Measurements from ENCODE around the gene ACTR2. TPM values are rescaled to one million over a fixed set of nuclear protein-coding genes. Genes with fewer than 3 reads are reported as not detected.

The ACTR2 gene
- total RNA-seq, 1 experiment from 2014 or later, result 347 TPM

DNA sequence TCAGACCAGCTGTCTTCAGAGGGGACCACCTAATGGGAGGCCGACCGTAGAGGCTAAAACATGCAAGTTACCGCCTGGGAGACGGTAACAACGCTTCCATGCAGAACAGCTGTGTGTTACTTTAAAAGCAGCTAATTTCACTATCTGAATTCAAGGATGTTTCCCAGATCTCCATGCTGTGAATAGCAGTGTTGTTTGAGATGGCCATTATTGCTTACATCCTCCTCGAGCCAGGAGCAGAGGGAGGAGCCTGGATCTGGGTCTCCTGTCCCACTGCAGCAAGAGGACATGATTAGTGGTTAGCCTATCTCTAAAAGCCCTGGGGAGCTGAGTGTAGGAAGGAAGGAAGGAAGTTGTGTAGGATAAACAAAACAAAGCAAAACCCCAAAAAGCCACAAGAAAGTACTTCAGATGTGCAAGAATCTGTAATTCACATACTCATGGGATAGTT is 50.9 kb downstream of the ACTR2 start:
- DNase-seq (ENCODE audit: low read depth, low spot score) (no peak), ATAC-seq (peak; percentile 39)
- intact Hi-C loops (cut with micrococcal nuclease; ENCODE audit: unreplicated experiment), result no loop called here
- Histone ChIP-seq H3K4me3 (ENCODE audit: low read depth in 2 of 2, low read length in 2 of 2) (no peak overlapping the region), H3K36me3 (ENCODE audit: control insufficient read depth, insufficient read depth, low read length) (no peaks in the 10 kb centered on the region), H3K9me3 (ENCODE audit: control insufficient read depth, insufficient read depth, low read depth, low read length) (no peaks in the 10 kb centered on the region), H3K27me3 (ENCODE audit: control insufficient read depth, insufficient read depth, low read length) (no peaks in the 10 kb centered on the region), H3K4me1 (ENCODE audit: control insufficient read depth, insufficient read depth, low read length) (peaks cover 8% of the 10 kb centered on the region; the same call in 1 of the 2 replicates), H3K27ac (ENCODE audit: low read length) (no peak overlapping the region)
- no TSS peak for BruUV-seq (replicated peaks)
- POLR2A ChIA-PET, result no interaction called here
- TF ChIP-seq POLR2AphosphoS5 (IDR thresholded peaks at IDR 0.05; ENCODE audit: low read depth, low read length), result peak; percentile 20
- TF ChIP-seq TCF7L2 (IDR thresholded peaks at IDR 0.05; ENCODE audit: low read depth, low read length), result no peak
- in situ Hi-C loops (cut with HindIII; ENCODE audit: low pct_unique_long_range_greater_than_20kb, low sequenced_read_pairs), result no loop called here
- CTCF ChIA-PET, result interaction anchor here (0.6 kb wide), 1 partner anchor 414 kb away, joined by 3 read pairs; no protein-coding TSS in a partner anchor

DNA sequence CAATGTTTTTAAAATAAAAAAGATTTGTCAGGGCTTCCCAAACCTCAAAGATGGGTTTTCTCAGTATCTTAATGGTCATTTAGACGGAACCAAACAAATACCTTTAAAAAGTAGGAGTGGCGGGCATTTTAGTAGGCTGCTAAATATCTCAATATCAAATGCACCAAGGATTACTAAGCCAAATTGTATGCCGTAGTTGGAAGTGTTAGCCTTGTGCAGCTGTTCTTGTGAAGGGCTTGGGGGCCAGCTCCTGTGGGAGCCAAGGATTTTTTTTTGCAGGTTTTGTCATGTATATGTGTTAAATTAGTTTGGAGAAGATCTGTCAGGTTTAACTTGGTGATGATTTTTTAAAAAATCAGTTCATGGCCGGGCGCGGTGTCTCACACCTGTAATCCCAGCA is 52.1 kb downstream of the ACTR2 start:
- CTCF ChIA-PET, result no interaction called here
- Histone ChIP-seq H3K9me3 (ENCODE audit: control insufficient read depth, insufficient read depth, low read depth, low read length) (no peaks in the 10 kb centered on the region), H3K4me3 (ENCODE audit: low read depth in 2 of 2, low read length in 2 of 2) (no peak overlapping the region), H3K36me3 (ENCODE audit: control insufficient read depth, insufficient read depth, low read length) (no peaks in the 10 kb centered on the region), H3K4me1 (ENCODE audit: control insufficient read depth, insufficient read depth, low read length) (peaks cover 8% of the 10 kb centered on the region; the same call in 1 of the 2 replicates), H3K27me3 (ENCODE audit: control insufficient read depth, insufficient read depth, low read length) (no peaks in the 10 kb centered on the region), H3K27ac (ENCODE audit: low read length) (no peak overlapping the region)
- intact Hi-C loops (cut with micrococcal nuclease; ENCODE audit: unreplicated experiment), result no loop called here
- POLR2A ChIA-PET, result interaction anchor here (0.6 kb wide), 1 partner anchor 121 kb away, joined by 4 read pairs; no protein-coding TSS in a partner anchor
- no TSS peak for BruUV-seq (replicated peaks)
- ATAC-seq (no peak), DNase-seq (ENCODE audit: low read depth, low spot score) (no peak)
- in situ Hi-C loops (cut with HindIII; ENCODE audit: low pct_unique_long_range_greater_than_20kb, low sequenced_read_pairs), result no loop called here
- no peak for TF ChIP-seq TCF7L2 (IDR thresholded peaks at IDR 0.05; ENCODE audit: low read depth, low read length)
- TF ChIP-seq, protein P1, sequence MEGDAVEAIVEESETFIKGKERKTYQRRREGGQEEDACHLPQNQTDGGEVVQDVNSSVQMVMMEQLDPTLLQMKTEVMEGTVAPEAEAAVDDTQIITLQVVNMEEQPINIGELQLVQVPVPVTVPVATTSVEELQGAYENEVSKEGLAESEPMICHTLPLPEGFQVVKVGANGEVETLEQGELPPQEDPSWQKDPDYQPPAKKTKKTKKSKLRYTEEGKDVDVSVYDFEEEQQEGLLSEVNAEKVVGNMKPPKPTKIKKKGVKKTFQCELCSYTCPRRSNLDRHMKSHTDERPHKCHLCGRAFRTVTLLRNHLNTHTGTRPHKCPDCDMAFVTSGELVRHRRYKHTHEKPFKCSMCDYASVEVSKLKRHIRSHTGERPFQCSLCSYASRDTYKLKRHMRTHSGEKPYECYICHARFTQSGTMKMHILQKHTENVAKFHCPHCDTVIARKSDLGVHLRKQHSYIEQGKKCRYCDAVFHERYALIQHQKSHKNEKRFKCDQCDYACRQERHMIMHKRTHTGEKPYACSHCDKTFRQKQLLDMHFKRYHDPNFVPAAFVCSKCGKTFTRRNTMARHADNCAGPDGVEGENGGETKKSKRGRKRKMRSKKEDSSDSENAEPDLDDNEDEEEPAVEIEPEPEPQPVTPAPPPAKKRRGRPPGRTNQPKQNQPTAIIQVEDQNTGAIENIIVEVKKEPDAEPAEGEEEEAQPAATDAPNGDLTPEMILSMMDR (IDR thresholded peaks at IDR 0.05), result no peak
- TF ChIP-seq SIN3A (IDR thresholded peaks at IDR 0.05; ENCODE audit: borderline replicate concordance, insufficient read depth, low read depth, low read length), result no peak
- TF ChIP-seq, protein P2, sequence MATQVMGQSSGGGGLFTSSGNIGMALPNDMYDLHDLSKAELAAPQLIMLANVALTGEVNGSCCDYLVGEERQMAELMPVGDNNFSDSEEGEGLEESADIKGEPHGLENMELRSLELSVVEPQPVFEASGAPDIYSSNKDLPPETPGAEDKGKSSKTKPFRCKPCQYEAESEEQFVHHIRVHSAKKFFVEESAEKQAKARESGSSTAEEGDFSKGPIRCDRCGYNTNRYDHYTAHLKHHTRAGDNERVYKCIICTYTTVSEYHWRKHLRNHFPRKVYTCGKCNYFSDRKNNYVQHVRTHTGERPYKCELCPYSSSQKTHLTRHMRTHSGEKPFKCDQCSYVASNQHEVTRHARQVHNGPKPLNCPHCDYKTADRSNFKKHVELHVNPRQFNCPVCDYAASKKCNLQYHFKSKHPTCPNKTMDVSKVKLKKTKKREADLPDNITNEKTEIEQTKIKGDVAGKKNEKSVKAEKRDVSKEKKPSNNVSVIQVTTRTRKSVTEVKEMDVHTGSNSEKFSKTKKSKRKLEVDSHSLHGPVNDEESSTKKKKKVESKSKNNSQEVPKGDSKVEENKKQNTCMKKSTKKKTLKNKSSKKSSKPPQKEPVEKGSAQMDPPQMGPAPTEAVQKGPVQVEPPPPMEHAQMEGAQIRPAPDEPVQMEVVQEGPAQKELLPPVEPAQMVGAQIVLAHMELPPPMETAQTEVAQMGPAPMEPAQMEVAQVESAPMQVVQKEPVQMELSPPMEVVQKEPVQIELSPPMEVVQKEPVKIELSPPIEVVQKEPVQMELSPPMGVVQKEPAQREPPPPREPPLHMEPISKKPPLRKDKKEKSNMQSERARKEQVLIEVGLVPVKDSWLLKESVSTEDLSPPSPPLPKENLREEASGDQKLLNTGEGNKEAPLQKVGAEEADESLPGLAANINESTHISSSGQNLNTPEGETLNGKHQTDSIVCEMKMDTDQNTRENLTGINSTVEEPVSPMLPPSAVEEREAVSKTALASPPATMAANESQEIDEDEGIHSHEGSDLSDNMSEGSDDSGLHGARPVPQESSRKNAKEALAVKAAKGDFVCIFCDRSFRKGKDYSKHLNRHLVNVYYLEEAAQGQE (IDR thresholded peaks at IDR 0.05; ENCODE audit: insufficient read depth in 1 of 2, low read depth in 2 of 2, low read length in 1 of 2), result no peak
- no peak for TF ChIP-seq POLR2AphosphoS5 (IDR thresholded peaks at IDR 0.05; ENCODE audit: low read depth, low read length)

DNA sequence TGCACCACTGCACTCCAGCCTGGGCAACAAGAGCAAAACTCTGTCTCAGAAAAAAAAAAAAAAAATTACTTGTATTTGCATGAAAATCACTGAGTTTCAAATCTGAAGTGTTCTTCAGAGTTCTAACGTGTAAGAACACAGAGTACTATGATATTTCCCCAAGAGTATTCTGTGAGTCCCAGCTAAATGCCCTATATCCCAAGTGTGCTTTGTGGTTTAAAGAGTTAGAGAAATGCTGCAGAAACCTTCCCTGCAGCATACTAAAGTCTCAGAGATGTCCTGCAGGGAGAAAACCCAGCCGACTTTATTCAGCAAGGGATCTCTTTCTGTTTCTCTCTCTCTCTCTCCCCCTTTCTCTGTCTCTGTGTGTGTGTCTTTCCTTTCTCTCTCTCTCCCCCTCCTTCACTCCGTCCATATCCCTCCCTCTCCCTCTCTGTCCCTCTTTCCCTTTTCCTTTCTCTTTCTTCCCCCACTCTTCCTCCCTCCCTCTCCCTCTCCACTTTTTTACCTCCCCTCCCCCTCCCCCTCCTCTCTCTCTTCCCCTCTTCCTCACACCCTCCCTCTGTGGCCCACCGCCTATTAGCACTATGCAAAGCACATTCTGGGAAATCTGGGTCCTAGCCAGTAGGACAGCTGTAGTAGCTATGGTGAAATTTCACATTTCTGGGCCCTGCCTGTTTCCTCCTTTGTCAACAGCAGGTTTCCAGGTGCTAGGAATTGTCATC is 54.2 kb downstream of the ACTR2 start:
- Histone ChIP-seq H3K4me3 (ENCODE audit: low read depth in 2 of 2, low read length in 2 of 2) (no peak overlapping the region), H3K27me3 (ENCODE audit: control insufficient read depth, insufficient read depth, low read length) (no peaks in the 10 kb centered on the region), H3K9me3 (ENCODE audit: control insufficient read depth, insufficient read depth, low read depth, low read length) (no peaks in the 10 kb centered on the region), H3K4me1 (ENCODE audit: control insufficient read depth, insufficient read depth, low read length) (peaks cover 5% of the 10 kb centered on the region; the same call in 1 of the 2 replicates), H3K36me3 (ENCODE audit: control insufficient read depth, insufficient read depth, low read length) (no peaks in the 10 kb centered on the region; the same call in 1 of the 2 replicates), H3K27ac (ENCODE audit: low read length) (no peak overlapping the region)
- TF ChIP-seq SIN3A (IDR thresholded peaks at IDR 0.05; ENCODE audit: borderline replicate concordance, insufficient read depth, low read depth, low read length), result no peak
- TF ChIP-seq, protein P2 (IDR thresholded peaks at IDR 0.05; ENCODE audit: insufficient read depth in 1 of 2, low read depth in 2 of 2, low read length in 1 of 2), result no peak
- TF ChIP-seq TCF7L2 (IDR thresholded peaks at IDR 0.05; ENCODE audit: low read depth, low read length), result no peak
- no peak for TF ChIP-seq POLR2AphosphoS5 (IDR thresholded peaks at IDR 0.05; ENCODE audit: low read depth, low read length)
- no TSS peak for BruUV-seq (replicated peaks)
- no peak for DNase-seq (ENCODE audit: low read depth, low spot score)
- ChIA-PET CTCF (interaction anchor here (0.6 to 1.1 kb wide), 2 partner anchors 149 to 262 kb away, joined by 3 read pairs; no protein-coding TSS in a partner anchor), POLR2A (no interaction called here)
- intact Hi-C loops (cut with micrococcal nuclease; ENCODE audit: unreplicated experiment), result no loop called here
- in situ Hi-C loops (cut with HindIII; ENCODE audit: low pct_unique_long_range_greater_than_20kb, low sequenced_read_pairs), result no loop called here
- ATAC-seq, result no peak
